ENCODE measurements around the gene ANAPC1.

DNA sequence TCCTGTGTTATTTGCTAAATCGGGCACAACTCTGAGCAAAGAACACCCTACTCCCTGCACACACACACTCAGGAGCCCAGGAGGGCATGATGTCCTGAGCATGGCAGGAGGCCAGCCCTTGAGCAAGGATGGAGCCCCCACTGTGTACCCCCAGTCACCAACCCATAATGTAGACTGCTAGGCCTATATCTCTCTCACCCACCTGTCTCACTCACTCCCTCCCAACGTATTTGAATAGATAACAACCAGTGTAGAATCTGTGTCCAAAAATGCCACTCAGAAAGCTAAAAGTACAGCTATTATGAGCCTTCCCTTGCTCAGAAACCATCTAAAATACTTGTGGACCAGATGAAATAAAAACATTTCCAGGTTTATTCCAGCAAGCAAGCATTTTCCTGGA lies 43.7 kb upstream of the ANAPC1 start:
- no peak for TF ChIP-seq CTCF (IDR thresholded peaks at IDR 0.05)
- TF ChIP-seq EP300 (IDR thresholded peaks at IDR 0.05) = no peak
- TF ChIP-seq POLR2A (IDR thresholded peaks at IDR 0.05) = no peak
